Globus pallidus (tissue), 1 donor: ENCODE results near the gene CENPX.

ENCODE experiments used
- DNase-seq: peaks from one replicate; pipeline ENCODE4 v3.0.0-alpha.2; 2015; ENCODE audit warnings: low spot score

The CENPX gene

GRCh38 chr17:82012261-82012639, 10.4 kb downstream of the CENPX start:
- DNase-seq, result no peak

DNA sequence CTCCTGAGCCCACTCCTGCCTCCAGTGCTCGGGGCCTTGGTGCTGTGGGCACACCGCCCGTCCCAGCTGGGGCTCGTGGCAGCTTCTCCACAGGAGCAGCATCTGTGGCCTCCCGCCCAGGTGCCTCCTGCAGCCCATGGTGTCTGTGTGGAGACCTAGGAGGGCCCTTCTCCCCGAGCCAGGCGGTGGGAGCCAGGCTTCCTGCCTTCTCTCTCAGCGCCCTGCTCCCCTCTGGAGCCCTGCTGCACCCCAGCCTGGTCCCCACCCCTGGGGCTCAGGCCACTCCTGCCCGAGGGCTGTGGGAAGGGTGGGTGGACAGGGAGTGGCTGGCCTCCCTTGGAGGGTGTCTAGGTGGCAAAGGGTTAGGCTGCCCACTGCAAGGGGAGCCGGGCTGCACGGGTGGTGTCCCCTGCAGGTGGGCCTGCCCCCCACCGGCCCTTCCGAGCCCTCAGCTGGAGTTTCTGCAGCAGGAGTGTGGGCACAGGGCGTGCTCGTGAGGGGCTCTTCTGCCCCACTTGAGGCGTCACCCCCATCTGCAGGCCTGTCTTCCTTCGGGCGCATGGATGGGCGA, 11.0 kb downstream of the CENPX start:
- DNase-seq, result no peak

GRCh38 chr17:82010575-82011525, 11.8 kb downstream of the CENPX start:
- no peak for DNase-seq

DNA sequence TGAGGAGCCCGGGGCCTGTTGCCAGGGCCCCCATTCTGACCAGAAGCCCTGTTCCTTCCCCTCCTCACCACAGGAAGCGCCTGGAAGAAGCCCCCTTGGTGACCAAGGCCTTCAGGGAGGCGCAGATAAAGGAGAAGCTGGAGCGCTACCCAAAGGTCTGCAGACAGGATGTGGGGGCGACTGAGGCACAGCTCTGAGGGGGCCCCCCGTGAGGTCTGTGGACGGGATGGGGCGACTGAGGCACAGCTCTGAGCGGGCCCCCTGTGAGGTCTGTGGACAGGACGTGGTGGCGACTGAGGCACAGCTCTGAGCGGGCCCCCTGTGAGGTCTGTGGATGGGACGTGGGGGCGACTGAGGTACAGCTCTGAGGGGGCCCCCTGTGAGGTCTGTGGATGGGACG, 13.3 kb downstream of the CENPX start:
- DNase-seq, result no peak

- DNase-seq, result no peak
Measured at GRCh38 chr17:82008941-82009405, 13.7 kb downstream of the CENPX start.

GRCh38 chr17:82008258-82008940, 14.3 kb downstream of the CENPX start:
- no peak for DNase-seq

GRCh38 chr17:82007495-82008257, 15.0 kb downstream of the CENPX start:
- DNase-seq, result no peak

GRCh38 chr17:82007228-82007494, 15.5 kb downstream of the CENPX start:
- DNase-seq, result no peak

DNA sequence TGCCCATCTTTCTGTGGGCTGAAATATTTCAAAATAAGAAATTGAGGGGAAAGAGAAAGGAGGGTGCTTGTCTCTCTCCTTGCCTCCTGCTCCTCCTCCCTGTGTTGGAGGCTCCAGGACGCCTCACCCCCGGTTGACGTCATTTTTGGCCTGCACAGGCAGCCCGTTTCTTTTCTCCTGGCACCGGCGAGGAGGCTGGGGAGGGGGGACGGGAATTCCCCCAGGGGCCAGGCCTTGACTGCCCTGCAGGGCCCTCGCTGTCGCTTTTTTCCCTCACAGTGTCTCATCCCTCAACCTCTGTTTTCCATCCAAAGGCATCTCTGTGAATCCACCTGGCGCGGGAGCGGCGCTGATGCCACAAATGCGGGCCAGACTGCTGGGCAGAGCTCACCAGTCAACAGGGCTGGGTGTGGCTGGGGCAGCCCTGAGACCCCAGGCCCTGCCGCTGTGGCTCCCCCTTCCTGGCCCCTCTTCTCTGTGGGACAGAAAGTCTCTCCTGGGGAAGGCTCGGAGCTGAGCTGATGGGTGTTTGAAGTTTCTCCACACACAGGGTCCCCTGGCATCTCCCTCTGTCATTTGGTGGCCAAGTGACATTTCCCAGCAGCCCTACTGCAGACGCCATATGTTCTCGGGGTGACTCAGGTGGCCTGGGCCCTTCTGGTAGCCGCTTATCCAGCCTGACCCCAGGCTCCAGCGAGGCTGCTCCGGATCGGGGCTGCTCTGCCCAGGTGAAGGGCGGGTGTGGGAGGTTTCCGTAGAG, 16.0 kb downstream of the CENPX start:
- DNase-seq, result peak; percentile 61

- DNase-seq, result no peak
Measured at GRCh38 chr17:82005701-82006348, 16.9 kb downstream of the CENPX start.

- no peak for DNase-seq
Measured at GRCh38 chr17:82004517-82005455, 17.9 kb downstream of the CENPX start.

DNA sequence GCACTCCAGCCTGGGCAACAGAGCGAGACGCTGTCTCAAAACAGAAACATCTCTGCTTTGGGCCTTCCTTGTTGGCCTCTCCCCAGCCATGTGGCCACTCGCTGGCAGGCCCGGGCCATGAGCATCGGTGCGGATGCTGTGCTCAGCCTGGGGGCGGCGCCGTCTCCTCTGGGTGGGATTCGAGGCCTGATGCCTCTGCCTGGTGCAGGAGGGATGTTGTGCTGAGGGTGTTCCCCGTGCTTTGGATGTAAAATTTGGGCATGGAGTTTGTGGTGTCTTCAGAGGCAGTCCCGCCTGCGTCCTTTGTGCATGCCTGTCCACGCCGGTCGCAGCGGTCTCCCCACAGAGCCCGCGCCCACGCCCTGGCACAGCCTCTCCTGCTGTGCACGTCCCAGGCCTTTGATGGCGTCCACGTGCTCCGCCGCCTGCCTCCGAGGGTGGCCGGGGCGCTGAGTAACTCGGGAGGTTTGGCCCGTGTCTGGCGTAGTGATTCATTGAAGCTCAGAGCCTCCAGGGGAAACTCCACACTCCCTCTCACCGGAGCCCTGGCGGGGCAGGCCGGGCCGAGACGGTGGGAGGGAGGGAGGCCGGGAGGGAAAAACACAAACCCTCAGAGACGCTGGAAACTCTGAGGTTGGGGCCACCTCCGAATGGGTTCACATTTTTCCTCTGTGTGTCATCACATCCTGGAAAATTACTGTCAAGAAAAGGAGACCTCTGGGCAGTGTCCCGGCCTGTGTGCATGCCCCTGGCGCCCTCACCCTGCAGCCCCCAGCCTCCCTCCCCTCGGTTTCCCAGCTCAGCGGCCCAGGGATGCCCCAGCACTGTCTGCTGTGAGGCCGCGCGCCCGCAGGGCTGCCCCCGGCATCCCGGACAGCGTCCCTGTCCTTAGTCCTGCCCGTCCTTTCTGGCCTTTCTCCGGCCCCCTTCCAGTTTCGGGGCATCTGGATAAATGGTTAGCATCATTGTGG, 19.0 kb downstream of the CENPX start:
- DNase-seq, result no peak

- DNase-seq, result no peak
Measured at GRCh38 chr17:82001571-82002056, 21.1 kb downstream of the CENPX start.

DNA sequence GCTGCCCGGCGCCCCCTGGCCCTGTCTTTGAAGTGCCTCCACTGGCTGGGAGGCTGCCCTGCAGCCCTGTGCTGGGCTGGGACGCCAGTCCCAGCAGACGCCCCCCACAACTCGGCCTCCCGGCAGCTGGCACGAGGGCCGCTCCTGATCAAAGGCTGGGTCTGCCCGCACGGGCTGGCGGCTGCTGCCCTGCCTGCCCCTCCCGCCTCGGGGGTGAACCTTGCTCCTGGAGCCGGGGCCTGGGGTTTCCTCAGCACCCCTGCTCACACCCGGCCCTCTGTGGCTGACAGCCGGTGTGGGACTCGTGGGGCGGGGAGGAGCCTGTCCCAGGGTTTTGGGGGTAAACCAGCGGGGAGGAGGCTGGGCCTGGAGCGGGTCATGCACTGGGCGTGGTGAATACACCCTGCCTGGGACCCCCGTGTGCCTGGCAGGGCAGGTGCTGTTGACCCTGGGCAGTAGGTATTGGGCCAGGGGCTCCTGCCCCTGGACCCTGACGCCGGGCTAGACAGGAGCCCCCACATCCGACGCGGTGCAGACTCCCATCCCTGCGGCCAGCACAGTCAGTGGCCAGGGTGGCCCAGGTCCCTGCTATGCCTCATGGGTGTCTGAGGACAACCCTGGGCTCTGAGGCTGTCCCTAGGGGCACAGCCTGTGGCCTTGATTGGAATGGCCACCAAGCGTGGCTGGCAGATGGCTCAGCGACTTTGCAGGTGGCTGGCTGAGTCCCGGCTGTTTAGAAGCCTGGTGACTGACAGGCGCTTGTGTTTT, 21.7 kb downstream of the CENPX start:
- DNase-seq, result no peak

GRCh38 chr17:81999976-82000802, 22.5 kb downstream of the CENPX start:
- DNase-seq, result no peak

- no peak for DNase-seq
Measured at GRCh38 chr17:81999587-81999975, 23.1 kb downstream of the CENPX start.
